Thoracic aorta (tissue), 2 donors: ENCODE measurements around the gene ANTXR1. TPM values are rescaled to one million over a fixed set of nuclear protein-coding genes. Genes with fewer than 3 reads are reported as not detected.

Source experiments
- ATAC-seq: fragments of 150-250 bp; one replicate; pipeline ENCODE4 v1.8.0; 2017; ENCODE audit warnings: low read depth; ENCODE audit not compliant: insufficient number of reproducible peaks, low FRiP score
- DNase-seq: peaks from one replicate; pipeline ENCODE4 v3.0.0-alpha.2; 2020; ENCODE audit warnings: low spot score
- H3K27ac ChIP-seq, 2 donors: fragments of 200-600 bp; sonication (generic); 1 replicate in 1 of 2; 2 replicates in 1 of 2; pipeline ENCODE4 v1.5.1; 2016; ENCODE audit warnings: mild to moderate bottlenecking in 2 of 2, moderate library complexity in 2 of 2
- H3K27me3 ChIP-seq: fragments of 200-600 bp; sonication (generic); replicated peaks from 2 replicates; pipeline ENCODE4 v1.6.0; 2016; ENCODE audit warnings: mild to moderate bottlenecking; ENCODE audit not compliant: insufficient read depth
- H3K36me3 ChIP-seq: fragments of 200-600 bp; sonication (generic); one replicate; pipeline ENCODE4 v1.5.1; 2016
- H3K4me1 ChIP-seq, 2 donors: fragments of 200-600 bp; sonication (generic); 1 replicate in 1 of 2; 2 replicates in 1 of 2; pipeline versions ENCODE4 v1.5.1 to v1.6.0; 2016; ENCODE audit warnings: low read depth in 2 of 2, mild to moderate bottlenecking in 1 of 2; ENCODE audit not compliant: control insufficient read depth in 1 of 2
- H3K4me3 ChIP-seq: fragments of 200-600 bp; sonication (generic); 2 replicates; pipeline ENCODE4 v1.5.1; 2016; ENCODE audit warnings: mild to moderate bottlenecking
- H3K9me3 ChIP-seq: fragments of 200-600 bp; sonication (generic); 2 replicates; pipeline ENCODE4 v1.5.1; 2016
- total RNA-seq, 2 donors: library from RNA; depleted of rRNA; stranded (reverse); fragments of >200 nt; gene quantifications; one replicate each; pipeline versions ENCODE4 v1.1.0 to v1.2.3, GENCODE V29; 2016
- TF ChIP-seq, protein P1 (sequence below): fragments of 200-600 bp; sonication (generic); IDR thresholded peaks from one replicate; pipeline ENCODE4 v1.5.1; 2019; ENCODE audit warnings: antibody characterized with exemption

The ANTXR1 gene
- total RNA-seq, 2 donors from 2014 or later, result 253 to 313 TPM

DNA sequence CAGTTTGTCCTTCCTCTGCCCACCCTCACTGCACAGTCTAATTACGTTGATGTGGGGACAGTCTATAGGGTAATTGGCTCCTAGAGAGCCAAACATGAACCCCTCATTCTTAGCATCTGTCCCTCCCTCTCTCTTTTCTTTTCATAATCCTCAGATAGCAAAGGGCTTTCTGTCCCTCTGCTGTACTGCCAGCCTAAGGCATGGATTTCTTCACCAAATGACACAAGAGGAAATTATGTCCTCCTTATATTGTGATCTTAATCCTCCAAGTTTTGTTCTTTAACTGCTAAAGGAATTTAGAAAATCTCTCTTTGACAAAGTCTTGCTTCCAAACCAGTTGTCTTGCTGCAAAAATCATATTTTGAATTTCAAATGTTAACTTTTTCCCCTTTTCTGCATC, 18.5 kb downstream of the ANTXR1 start:
- Histone ChIP-seq H3K36me3 (no peaks in the 10 kb centered on the region), H3K4me1 (peaks cover 27 to 54% of the 10 kb centered on the region in 2 donors), H3K4me3 (no peak overlapping the region), H3K27ac (peak overlapping the region in 1 of 2 donors; percentile 26), H3K27me3 (no peaks in the 10 kb centered on the region), H3K9me3 (no peaks in the 10 kb centered on the region)
- no peak for DNase-seq
- ATAC-seq, result no peak
- TF ChIP-seq, protein P1, sequence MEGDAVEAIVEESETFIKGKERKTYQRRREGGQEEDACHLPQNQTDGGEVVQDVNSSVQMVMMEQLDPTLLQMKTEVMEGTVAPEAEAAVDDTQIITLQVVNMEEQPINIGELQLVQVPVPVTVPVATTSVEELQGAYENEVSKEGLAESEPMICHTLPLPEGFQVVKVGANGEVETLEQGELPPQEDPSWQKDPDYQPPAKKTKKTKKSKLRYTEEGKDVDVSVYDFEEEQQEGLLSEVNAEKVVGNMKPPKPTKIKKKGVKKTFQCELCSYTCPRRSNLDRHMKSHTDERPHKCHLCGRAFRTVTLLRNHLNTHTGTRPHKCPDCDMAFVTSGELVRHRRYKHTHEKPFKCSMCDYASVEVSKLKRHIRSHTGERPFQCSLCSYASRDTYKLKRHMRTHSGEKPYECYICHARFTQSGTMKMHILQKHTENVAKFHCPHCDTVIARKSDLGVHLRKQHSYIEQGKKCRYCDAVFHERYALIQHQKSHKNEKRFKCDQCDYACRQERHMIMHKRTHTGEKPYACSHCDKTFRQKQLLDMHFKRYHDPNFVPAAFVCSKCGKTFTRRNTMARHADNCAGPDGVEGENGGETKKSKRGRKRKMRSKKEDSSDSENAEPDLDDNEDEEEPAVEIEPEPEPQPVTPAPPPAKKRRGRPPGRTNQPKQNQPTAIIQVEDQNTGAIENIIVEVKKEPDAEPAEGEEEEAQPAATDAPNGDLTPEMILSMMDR, result no peak

DNA sequence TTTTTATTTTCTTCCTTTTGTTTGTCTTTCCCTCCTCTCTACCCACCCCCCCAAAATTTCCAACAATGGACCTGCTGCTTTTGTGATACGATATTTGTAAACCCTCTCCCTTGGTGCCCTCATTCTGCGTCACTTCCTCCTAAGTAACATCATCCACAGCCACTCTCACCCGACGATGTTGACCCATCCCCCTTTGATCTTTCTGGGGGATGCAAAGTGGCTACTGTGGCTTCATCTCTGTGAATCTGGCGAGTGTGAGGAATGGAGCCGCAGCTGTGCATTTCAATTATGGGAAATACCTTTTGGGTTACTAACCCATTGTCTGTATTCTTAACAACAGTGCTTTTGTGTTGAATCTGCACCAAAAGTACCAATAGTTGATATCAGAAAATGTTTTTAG, 19.4 kb downstream of the ANTXR1 start:
- Histone ChIP-seq H3K9me3 (no peaks in the 10 kb centered on the region), H3K36me3 (no peaks in the 10 kb centered on the region), H3K27me3 (no peaks in the 10 kb centered on the region), H3K27ac (no peak overlapping the region), H3K4me1 (peaks cover 27 to 54% of the 10 kb centered on the region in 2 donors), H3K4me3 (no peak overlapping the region)
- ATAC-seq, result no peak
- TF ChIP-seq, protein P1, result no peak
- no peak for DNase-seq

DNA sequence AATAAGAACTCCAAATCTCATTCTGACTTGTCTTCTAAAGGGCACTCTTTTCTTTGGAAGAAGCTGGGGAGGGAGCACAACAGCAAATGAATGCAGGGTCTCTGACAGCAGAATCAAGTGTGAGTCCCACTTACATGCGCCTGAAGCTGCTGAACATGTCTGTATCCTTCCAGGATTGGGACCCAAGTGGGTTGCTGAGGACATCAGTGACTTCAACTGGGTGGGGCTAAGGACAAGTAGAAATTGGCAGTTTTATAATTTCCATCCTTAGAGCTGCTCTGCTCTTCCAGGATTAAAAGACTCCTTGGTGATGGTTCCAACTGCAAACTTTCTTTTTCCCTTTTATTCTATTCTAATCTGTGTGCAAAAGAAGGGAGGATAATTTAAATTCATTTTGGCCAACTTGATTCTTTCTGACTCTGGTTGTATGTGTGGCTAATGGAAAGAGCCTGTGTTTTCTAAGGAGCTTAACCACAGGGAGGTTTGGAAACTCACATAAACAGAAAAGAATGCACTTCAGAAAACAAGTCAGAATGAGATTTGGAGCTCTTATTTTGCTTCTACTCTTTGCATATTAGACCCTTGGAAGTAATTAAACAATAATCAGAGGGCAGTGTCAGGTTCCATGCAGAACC, 20.6 kb downstream of the ANTXR1 start:
- DNase-seq, result no peak
- no peak overlapping the region for H3K4me3 ChIP-seq
- peaks cover 27 to 54% of the 10 kb centered on the region in 2 donors for H3K4me1 ChIP-seq
- no peak for ATAC-seq
- H3K27me3 ChIP-seq, result no peaks in the 10 kb centered on the region
- TF ChIP-seq, protein P1, result no peak
- H3K9me3 ChIP-seq, result no peaks in the 10 kb centered on the region
- no peaks in the 10 kb centered on the region for H3K36me3 ChIP-seq
- peak overlapping the region; percentile 26 to 50 for H3K27ac ChIP-seq

DNA sequence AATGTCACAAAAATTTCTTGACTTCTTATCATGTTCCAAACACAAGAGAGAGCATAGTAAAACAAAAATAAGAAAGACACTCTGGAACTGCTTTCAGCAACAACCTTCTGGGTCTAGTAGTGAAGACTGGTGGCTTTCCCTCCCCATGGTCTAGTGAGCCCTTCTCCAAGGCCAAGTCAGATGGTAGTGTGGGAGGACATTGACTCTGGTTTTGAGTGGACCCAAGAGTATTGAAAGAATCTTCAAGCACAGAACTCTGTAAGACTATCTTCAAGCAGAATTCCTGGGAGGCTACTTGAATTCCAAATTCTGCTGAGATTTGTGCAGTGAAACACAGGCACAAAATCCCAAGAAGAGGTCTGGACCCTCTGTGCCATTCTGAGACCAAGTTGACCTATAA, 21.1 kb downstream of the ANTXR1 start:
- Histone ChIP-seq H3K36me3 (no peaks in the 10 kb centered on the region), H3K4me1 (peaks cover 27 to 54% of the 10 kb centered on the region in 2 donors), H3K9me3 (no peaks in the 10 kb centered on the region), H3K27ac (peak overlapping the region; percentile 26 to 50), H3K4me3 (no peak overlapping the region), H3K27me3 (no peaks in the 10 kb centered on the region)
- DNase-seq, result no peak
- ATAC-seq, result no peak
- TF ChIP-seq, protein P1, result no peak

DNA sequence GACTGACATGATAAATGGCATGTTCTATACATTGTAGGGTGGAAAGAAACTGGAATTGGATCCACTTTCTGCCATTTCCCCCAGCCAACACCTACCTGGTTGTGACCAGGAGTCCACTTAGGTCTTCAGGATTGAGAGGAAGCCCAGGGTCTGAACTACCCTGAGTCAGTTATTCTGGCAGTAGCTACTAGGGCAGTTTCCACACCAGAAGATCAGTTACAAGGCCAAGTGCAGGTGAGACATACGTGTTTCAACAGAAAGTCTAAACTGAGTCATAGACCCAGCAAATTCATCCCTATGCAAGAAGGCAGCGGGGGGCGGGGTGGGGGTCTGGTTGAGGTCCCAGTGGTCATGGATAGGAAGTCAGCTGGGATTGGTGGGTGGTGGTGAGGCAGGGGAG, 21.9 kb downstream of the ANTXR1 start:
- DNase-seq (no peak), ATAC-seq (no peak)
- H3K4me1 ChIP-seq, result peaks cover 27 to 58% of the 10 kb centered on the region in 2 donors
- H3K27ac ChIP-seq, result no peak overlapping the region
- TF ChIP-seq, protein P1, result no peak
- no peaks in the 10 kb centered on the region for H3K27me3 ChIP-seq
- no peak overlapping the region for H3K4me3 ChIP-seq
- H3K9me3 ChIP-seq, result no peaks in the 10 kb centered on the region
- no peaks in the 10 kb centered on the region for H3K36me3 ChIP-seq
